Measurements from ENCODE around the gene EMILIN3.

Gene EMILIN3

DNA sequence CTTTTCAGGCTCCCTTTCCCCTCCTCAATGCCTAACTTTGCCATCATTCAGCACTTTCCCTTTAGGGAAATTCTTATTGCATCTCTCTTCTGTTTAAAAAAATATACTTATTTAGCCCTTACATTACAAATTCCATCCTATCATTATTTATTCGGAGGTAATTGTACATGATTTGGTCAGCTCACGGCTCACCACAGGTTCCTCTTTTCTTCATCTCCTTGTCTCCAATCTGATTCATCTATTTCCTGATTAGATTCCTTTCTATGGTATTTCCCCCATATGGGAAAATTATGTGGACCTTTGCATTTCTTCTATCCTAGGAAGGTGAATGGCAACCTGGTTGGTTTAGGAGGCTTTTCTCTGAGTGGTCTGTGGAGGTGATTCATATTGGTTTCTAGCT is 12.9 kb upstream of the EMILIN3 start:
- H3K4me3 ChIP-seq (ENCODE audit: low read length) = no peak overlapping the region
- no peak for TF ChIP-seq ZNF274 (IDR thresholded peaks at IDR 0.05; ENCODE audit: low read depth, low read length)

DNA sequence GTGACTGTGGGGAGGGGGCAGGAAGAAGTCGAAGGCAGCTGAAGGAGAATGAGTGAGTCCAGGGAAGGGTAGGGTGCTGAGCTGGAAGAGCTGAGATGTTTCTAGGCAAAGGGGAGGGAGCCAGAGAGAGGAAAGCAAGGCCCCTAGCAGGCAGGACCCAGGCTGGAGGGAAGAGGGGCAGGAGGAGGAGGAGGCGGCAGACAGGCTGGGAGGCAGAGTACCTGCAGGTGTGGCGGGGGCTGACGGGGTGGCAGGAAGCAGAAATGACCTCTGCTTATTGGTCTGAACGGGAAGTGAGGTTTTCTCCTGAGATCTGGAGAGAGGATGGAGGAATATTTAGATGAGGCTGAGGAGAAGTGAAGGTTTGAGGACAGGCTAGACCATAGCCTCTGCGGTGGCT is 10.7 kb upstream of the EMILIN3 start:
- TF ChIP-seq ZNF274 (IDR thresholded peaks at IDR 0.05; ENCODE audit: low read depth, low read length) = no peak
- H3K4me3 ChIP-seq (ENCODE audit: low read length) = no peak overlapping the region

DNA sequence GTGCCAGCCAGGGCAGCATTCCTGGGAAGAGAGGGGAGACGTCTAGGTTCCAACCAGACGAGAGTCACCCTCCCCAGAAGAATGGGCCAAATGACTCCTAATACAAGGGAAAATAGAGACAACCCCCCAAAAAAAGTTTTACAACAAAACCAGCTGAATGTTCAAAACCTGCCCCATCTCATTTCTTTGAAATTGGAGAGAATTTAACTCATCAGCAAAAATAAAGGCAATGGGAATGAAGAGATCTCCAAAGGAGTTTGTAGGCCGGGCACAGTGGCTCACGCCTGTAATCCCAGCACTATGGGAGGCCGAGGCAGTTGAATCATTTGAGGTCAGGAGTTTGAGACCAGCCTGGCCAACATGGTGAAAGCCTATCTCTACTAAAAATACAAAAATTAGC is 9.7 kb upstream of the EMILIN3 start:
- no peak for TF ChIP-seq ZNF274 (IDR thresholded peaks at IDR 0.05; ENCODE audit: low read depth, low read length)
- H3K4me3 ChIP-seq (ENCODE audit: low read length) = no peak overlapping the region

DNA sequence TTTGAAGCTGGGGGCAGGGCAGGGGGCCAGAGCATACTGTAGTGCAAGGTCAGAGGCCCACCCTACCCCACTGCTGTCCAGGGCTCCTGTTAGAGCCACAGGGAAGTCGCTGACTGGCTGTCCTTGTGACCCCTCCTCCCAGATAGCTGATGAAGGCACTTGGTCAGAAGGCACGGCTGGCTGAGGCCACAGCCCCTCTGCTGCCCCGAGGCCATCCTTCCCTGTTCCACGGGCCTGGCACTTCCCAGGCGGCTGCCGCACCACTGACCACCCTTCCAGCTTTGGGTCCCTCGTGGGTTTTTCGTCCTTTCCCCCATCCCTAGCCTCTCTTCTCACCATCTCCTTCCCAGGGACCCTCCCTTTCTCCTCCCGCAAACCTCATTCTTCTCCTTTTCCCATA is 9.2 kb upstream of the EMILIN3 start:
- TF ChIP-seq ZNF274 (IDR thresholded peaks at IDR 0.05; ENCODE audit: low read depth, low read length) = no peak
- H3K4me3 ChIP-seq (ENCODE audit: low read length) = no peak overlapping the region

DNA sequence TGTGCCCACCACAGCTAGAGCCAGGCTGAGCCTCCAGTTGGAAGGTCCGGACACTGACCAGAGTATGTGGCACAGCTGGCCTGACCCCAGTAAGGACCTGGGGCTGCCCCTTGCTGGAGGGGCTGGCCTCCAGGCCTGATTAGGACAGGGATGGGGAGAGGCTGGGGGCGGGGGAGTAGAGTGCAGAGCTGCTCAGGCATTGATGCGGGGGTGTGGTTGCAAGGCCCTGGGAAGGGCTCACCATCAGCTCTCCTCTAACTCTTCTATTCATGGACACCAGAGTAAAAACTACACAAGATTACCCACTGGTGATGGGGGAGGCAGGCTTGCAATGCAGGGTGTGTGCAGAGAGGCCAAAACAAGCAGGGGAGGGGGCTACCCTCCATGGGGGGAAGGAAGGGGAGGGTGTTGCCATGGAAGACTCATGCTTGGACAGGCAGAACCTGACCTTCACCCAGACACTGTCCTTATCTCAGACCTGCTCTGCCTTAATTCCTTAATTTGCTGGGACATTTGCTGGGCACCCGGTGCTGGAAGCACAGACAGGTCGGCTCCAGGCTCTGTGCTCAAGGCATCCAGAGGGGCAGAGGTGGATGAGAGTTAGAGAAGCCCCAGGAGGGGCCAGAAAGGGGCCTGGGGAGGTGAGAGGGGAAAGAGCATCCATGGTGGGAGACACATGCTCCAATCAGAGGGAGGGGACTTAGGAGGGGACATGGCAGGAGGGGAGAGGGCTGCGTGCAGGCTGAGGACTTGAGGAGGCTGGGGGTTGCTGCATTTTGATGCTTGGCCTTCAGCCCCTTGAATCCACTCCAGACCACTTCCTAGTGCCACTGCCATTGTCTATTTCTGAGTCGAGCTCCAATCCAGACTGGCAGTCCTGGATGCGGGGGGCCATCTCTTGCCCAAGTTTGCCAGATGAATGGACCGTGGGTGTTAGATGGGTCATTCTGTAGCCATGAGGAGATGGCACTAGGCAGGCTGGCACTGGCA is 7.6 kb upstream of the EMILIN3 start:
- H3K4me3 ChIP-seq (ENCODE audit: low read length) = no peak overlapping the region
- no peak for TF ChIP-seq ZNF274 (IDR thresholded peaks at IDR 0.05; ENCODE audit: low read depth, low read length)

DNA sequence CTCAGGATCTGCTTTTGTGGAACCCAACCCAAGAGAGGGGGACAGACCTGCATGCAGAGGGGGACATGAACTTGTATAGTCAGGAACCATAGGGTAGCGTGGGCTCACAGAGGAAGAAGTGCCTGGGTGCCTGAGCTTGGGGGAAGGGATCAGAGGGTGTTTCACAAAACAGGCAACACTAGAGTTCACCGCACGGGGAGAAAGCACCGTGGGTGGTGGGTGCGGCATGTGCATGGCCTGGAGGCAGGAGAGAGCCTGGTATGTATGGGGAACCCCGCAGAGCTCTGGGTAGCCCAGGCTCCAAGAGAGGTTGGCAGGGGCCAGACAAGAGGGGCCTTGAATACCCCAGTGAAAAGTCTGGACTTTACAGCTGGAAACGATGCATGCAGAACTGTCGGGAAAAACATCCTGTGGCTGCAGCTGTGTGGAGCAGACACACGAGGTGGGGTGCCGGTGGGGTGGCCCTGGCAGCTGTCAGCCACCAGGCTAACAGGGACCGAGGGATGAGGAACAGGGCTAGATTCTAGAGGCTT is 6.7 kb upstream of the EMILIN3 start:
- no peak overlapping the region for H3K4me3 ChIP-seq (ENCODE audit: low read length)
- no peak for TF ChIP-seq ZNF274 (IDR thresholded peaks at IDR 0.05; ENCODE audit: low read depth, low read length)

DNA sequence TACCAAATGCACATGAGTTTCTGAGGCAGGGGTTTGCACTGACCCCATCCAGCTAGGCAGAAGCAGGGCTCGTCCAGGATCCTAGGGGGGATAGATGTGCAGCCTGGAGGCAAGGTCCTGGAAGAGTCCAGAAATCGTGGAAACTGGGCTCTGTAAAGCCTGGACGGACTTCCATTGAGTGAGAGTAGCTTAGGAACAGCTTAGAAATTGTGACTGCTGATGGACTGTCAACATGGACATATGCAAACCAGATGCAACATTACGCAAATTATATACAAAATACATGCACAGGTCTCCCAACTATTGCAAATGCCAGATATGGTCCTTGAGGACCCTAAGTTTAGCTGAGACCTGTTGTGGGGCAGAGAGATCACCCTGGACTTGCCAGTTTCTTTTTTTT is 4.8 kb upstream of the EMILIN3 start:
- no peak overlapping the region for H3K4me3 ChIP-seq (ENCODE audit: low read length)
- TF ChIP-seq ZNF274 (IDR thresholded peaks at IDR 0.05; ENCODE audit: low read depth, low read length) = no peak

DNA sequence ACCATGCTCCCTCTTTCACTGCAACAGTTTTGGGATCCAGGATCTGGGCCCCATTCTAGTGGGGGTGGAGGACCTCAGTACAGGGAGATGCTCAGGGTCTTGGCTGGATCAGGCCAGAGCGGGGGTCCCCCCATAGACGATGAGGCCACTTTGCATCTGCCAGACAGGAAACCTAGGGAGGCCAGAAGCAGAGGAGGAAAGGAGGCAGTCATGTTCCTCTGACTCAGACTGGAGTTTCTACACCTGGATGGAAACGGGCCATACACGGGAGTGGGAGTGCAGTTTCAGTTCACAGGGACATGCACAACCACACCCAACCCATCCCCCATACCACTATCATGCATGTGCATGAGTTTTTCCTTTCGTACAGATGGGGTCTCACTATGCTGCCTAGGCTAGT is 3.6 kb upstream of the EMILIN3 start:
- H3K4me3 ChIP-seq (ENCODE audit: low read length) = no peak overlapping the region
- TF ChIP-seq ZNF274 (IDR thresholded peaks at IDR 0.05; ENCODE audit: low read depth, low read length) = no peak

DNA sequence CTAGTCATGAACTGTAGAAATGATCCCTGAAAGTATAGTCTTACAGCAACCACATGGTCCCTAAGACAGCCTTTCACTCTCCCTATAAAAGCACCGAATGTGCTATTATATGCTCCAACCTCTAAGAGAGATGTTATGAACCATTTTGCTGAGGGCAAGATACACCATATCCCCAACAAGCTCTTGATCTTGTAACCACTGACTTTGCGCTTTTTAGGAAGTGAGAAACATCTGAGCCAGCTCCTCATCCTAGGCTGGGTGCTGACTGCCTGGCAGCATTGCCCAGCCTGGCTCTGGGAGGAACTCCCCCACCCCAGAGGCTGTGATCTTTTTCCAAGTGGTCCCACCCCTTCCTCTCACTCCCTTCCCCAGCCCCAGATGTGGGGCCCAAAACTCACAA is 3.1 kb upstream of the EMILIN3 start:
- TF ChIP-seq ZNF274 (IDR thresholded peaks at IDR 0.05; ENCODE audit: low read depth, low read length) = no peak
- H3K4me3 ChIP-seq (ENCODE audit: low read length) = no peak overlapping the region

DNA sequence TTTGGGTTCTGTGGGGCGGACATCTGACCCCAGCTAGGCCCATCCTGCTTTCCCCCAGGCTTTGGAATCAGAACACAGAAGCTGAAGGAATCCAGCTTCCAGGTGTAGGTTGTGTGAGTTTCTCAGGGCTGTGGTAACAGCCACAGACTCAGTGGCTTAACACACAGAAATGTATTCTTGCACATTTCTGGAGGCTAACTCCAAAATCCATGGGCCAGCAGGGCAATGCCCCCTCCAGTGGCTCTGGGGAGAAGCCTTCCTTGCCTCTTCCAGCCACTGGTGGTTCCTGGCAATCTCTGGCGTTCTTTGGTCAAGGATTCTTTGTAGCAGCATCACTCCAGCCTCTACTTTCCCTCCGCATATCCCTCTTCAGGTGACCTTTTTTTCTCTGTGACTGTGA is 1.3 kb upstream of the EMILIN3 start:
- no peak for TF ChIP-seq ZNF274 (IDR thresholded peaks at IDR 0.05; ENCODE audit: low read depth, low read length)
- no peak overlapping the region for H3K4me3 ChIP-seq (ENCODE audit: low read length)

DNA sequence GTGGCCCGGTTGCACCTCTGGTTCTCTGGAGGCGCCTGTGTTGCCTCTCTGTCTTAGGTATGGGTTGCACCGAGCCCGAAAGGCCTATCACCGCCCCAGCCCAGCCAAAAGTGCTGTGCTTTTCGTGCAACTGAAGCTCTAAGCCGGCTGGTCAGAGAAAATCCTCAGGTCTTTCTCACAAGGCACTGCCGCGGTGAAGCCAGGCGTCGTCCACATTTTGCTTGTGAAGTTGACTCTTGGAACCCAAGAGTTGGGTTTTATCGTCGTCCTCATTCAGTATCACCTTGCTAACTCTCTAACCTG is 726 bp upstream of the EMILIN3 start:
- H3K4me3 ChIP-seq (ENCODE audit: low read length) = no peak overlapping the region
- TF ChIP-seq ZNF274 (IDR thresholded peaks at IDR 0.05; ENCODE audit: low read depth, low read length) = no peak

DNA sequence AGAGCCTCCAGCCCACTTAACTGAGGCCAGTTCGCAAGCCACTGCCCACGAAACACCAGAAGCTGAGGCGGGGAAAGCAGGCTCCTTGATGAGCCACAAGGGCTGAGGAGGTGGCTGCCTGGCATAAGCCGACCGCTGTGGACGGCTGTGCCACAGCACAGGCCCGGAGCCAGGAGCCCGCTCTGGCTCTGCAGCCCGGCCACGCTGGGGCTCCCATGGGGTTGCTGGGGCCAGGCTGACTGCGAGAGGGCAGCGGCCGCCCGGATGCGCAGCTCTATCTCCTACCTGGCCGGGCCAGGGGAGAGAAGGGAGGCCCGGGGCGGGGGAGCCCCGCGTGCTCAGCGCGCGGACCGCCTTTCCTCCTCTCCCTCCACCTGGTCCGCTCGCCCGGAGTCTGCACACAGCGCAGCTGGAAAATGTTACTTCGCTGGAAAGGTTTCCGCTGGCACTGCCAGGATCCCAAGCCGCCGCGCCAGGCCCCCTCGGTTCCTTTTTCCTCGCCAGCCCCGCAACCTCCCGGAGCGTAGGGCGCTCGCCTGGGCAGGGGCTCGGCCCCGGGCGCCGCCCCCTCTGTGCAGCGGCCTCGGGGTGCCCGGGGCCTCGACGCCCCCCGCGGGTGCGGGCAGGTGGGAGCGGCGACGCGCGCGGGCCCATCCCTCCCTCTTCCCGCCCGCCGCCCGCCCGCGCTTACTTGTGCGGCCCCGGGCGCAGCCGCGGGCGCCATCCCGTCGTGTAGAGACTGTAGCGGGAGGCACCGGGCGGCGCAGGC is 657 bp downstream of the EMILIN3 start:
- no peak overlapping the region for H3K4me3 ChIP-seq (ENCODE audit: low read length)
- TF ChIP-seq ZNF274 (IDR thresholded peaks at IDR 0.05; ENCODE audit: low read depth, low read length) = no peak

DNA sequence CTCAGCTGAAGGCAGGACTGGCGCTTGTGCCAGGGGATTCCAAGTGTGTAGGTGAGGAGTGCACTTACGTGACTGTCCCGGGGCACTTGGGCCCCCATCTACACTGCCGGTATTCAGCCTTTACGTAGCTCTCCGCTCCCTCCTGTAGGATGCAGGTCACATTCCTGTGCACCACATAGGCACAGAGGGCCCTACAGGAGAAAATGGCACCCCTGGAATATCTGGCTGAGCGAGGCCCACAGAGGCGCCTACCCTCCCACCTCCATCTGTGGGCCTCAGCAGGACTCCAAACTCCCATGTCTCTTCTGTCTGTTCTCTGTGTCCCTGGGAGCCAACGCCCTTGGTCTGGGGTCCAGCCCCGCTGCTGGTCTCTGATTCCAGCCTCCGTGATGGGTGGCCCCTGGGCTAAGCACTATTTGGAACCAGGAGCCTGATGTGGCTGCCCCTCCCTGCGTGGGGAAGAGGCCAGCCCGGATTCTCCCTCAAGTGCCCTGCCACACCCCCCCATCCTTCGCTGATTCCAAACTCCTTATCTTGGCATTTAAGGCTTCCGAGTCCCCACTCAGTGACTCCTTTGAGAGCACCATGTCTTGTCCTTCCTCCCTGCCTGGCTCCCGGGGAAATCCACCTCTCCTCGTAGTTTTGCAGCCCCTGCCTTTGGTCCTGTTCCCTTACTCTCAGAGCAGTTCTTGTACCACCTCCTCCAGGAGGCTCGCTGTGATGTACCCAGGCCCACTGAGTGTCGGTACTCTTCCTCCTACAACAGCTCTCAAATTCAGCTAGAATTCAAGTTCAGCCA is 1.5 kb downstream of the EMILIN3 start:
- H3K4me3 ChIP-seq (ENCODE audit: low read length) = no peak overlapping the region
- no peak for TF ChIP-seq ZNF274 (IDR thresholded peaks at IDR 0.05; ENCODE audit: low read depth, low read length)

DNA sequence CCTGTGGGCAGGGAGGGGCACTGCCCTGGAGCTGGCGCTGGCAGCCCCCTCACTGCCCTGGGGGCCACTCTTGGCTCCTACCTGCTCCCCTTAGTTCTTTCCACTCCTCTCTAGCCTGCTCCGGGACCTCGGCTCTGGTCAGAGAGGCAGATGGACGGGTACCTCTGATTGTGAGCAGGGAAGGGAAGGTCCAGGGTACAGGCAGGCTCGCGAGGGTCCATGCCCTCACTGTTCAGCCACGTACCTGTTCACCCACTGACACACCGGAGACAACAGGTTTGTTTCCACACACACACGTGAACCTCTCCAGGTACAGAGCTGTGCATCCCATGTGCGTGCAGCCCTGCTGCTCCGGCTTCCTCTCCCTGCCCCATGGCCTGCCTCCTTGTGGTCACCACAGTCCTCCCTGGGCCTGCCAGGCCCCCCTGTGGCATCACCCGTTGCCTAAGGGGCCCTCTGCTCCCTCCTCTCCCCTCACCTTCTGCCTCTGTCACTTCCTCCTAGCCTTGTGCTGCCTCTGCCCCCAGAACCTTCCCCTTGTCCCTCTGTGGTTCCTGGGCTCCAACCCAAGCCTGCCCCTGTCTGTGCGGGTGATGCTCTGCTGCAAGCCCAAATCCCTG is 2.3 kb downstream of the EMILIN3 start:
- H3K4me3 ChIP-seq (ENCODE audit: low read length) = no peak overlapping the region
- TF ChIP-seq ZNF274 (IDR thresholded peaks at IDR 0.05; ENCODE audit: low read depth, low read length) = no peak

All from GM08714 (cell line).